Heart left ventricle (tissue), 13 donors: ENCODE measurements around the gene SNAPIN.

Experiments
- POLR2A ChIP-seq, 2 donors: fragments of 450-650 bp; IDR thresholded peaks; one replicate each; pipeline ENCODE4 v1.6.1; 2017; ENCODE audit warnings: antibody characterized with exemption in 2 of 2, mild to moderate bottlenecking in 2 of 2, moderate library complexity in 2 of 2
- TF ChIP-seq, protein P1 (sequence below), 12 donors: fragments of 200-600 bp; sonication (generic) in 4 of 12; IDR thresholded peaks; one replicate each; pipeline versions ENCODE4 v1.5.0 to v1.8.0; 2018 to 2022; ENCODE audit warnings: antibody characterized with exemption in 12 of 12, mild to moderate bottlenecking in 5 of 12
- donor health status: ischemic (EF 13 %, LVEDD 7.1; RV severe dilation, severe dysfunction).
- donor health status: DM: no; HTN: yes; CAD: no.
- donor health status: DM: no; HTN: no; CAD: no.
- donor health status: ischemic (EF 25% LVEDD 6.9; RV normal size, moderate dysfunction).
- donor health status: ischemic (EF 25% LVEDD 5.7; RV mildly dilated, moderate dysfunction).
- donor health status: ischemic (EF 35%, LVEDD 5.7; RV mildly dilated, moderate dysfunction).
- donor health status: nonischemic (EF 11% LVEDD 7.7; RV severe dilation, severe dysfunction).
- donor health status: DM: yes; HTN: yes; CAD: no.
- donor health status: PGD.
- donor health status: ischemic (EF 29% LVEDD 5.4; RV normal size, mild dysfunction).
- donor health status: nonischemic (EF 23%, LVEDD 6.1; RV moderate dilation, normal function).

DNA sequence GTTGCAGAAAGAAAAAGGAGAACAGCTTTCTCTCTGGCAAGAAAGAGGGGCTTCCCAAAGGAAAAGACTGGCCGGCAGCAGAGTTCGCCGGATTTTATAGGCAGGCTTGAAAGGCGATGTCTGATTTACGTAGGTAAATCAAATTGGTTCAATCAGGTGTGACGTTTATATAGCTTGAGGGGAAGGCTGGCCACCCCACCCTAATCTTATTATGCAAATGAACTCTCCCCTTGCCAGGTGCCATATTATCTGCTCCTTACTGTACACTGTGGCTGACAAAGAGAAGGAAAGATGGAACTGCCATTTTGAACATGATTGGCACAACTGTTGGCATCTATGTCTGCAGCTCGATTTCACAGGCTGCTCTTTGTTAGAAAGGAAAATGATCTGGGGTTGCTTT, 52.5 kb downstream of the SNAPIN start:
- no peak for TF ChIP-seq POLR2A (IDR thresholded peaks at IDR 0.05)
- TF ChIP-seq, protein P1, sequence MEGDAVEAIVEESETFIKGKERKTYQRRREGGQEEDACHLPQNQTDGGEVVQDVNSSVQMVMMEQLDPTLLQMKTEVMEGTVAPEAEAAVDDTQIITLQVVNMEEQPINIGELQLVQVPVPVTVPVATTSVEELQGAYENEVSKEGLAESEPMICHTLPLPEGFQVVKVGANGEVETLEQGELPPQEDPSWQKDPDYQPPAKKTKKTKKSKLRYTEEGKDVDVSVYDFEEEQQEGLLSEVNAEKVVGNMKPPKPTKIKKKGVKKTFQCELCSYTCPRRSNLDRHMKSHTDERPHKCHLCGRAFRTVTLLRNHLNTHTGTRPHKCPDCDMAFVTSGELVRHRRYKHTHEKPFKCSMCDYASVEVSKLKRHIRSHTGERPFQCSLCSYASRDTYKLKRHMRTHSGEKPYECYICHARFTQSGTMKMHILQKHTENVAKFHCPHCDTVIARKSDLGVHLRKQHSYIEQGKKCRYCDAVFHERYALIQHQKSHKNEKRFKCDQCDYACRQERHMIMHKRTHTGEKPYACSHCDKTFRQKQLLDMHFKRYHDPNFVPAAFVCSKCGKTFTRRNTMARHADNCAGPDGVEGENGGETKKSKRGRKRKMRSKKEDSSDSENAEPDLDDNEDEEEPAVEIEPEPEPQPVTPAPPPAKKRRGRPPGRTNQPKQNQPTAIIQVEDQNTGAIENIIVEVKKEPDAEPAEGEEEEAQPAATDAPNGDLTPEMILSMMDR (IDR thresholded peaks at IDR 0.05) = no peak
